Stomach smooth muscle (tissue), 2 donors: ENCODE results near the gene CLDN7.

Experiments used
- H3K27ac ChIP-seq: one replicate; pipeline ENCODE4 v1.7.0; 2013; ENCODE audit warnings: mild to moderate bottlenecking, low read length, inconsistent platforms
- H3K27me3 ChIP-seq, 2 donors: one replicate each; pipeline ENCODE4 v1.7.0; 2013; ENCODE audit warnings: low read length in 2 of 2; ENCODE audit not compliant: insufficient read depth in 2 of 2, control insufficient read depth in 1 of 2
- H3K36me3 ChIP-seq, 2 donors: one replicate each; pipeline ENCODE4 v1.7.0; 2013; ENCODE audit warnings: low read length in 2 of 2; ENCODE audit not compliant: control insufficient read depth in 2 of 2, insufficient read depth in 2 of 2
- H3K4me1 ChIP-seq: one replicate; pipeline ENCODE4 v1.7.0; 2013; ENCODE audit warnings: low read length; ENCODE audit not compliant: control insufficient read depth, insufficient read depth
- H3K4me3 ChIP-seq, 2 donors: one replicate each; pipeline ENCODE4 v1.7.0; 2013; ENCODE audit warnings: low read length in 2 of 2
- H3K9ac ChIP-seq, 2 donors: one replicate each; pipeline ENCODE4 v1.7.0; 2013; ENCODE audit warnings: low read length in 2 of 2, mild to moderate bottlenecking in 1 of 2
- H3K9me3 ChIP-seq, 2 donors: one replicate each; pipeline ENCODE4 v1.7.0; 2013; ENCODE audit warnings: low read length in 2 of 2; ENCODE audit not compliant: control insufficient read depth in 2 of 2
- donor health status: healthy.
- donor health status: Pancreatic carcinoma.

CLDN7 gene

DNA sequence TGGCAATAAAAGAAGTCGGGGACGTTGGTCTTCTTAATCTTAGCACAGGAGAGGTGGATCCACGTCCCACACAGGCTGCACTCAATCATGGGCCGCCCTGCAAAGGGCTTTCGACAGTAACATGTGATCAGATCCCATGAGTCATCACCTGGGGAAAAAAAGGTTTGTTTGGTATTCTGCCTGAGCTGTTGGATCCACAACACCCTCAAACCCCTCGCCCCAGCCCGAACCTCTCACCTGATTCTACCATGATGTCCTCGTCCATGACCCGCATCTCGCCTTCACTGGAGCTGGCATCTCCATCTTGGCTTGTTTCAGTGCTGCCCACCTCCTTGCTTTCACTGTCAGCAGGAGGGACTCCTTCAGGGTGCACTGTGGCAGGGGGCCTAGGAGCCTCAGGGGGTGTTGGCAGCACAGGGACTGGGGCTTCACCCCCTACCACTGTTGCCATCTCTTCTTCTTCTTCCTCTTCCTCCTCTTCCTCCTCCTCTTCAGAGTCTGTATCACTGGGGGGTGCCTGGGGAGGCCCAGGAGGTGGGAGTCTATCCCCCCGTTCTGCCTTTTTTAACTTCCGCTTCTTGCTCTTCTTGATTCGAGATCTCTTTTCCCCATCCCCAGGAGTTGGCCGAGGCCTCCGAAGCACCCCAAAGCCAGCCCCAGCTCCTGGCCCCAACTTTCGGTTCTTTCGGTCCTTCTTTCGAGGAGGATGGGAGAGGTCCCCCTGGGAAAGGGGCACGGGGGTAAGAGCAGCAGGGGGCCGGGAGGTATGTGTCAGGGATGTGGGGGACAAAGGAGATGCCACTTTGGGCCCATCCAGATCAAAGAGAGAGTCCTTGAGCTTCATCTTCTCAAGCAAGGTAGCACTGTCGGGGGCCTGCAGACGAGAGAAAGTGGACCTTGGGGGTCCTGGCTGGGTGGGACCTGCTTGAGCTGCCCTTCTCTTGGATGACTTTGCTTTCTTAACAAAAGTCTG, 26.3 kb downstream of the CLDN7 start:
- H3K4me3 ChIP-seq: no peak overlapping the region
- no peaks in the 10 kb centered on the region for H3K27me3 ChIP-seq
- H3K9me3 ChIP-seq: no peaks in the 10 kb centered on the region
- no peak overlapping the region for H3K9ac ChIP-seq
- H3K27ac ChIP-seq: no peak overlapping the region
- peaks cover 54% of the 10 kb centered on the region for H3K4me1 ChIP-seq
- H3K36me3 ChIP-seq: peaks cover 18 to 20% of the 10 kb centered on the region in 2 donors

- peaks cover 18 to 22% of the 10 kb centered on the region in 2 donors for H3K36me3 ChIP-seq
- peak within 1 kb of the TSS; percentile 84 to 91 for H3K9ac ChIP-seq
- no peaks in the 10 kb centered on the region for H3K27me3 ChIP-seq
- peaks cover 41% of the 10 kb centered on the region for H3K4me1 ChIP-seq
- H3K27ac ChIP-seq: peak within 1 kb of the TSS; percentile 81
- H3K9me3 ChIP-seq: no peaks in the 10 kb centered on the region
- peak within 1 kb of the TSS; percentile 87 to 92 for H3K4me3 ChIP-seq
Observed at GRCh38 chr17:7234083-7234951, 28.0 kb downstream of the CLDN7 start, which contains the start of gene DVL2. TSS of gene DVL2 (minus strand) at chr17:7234517. CDS start at chr17:7234262, 255 bp downstream.

DNA sequence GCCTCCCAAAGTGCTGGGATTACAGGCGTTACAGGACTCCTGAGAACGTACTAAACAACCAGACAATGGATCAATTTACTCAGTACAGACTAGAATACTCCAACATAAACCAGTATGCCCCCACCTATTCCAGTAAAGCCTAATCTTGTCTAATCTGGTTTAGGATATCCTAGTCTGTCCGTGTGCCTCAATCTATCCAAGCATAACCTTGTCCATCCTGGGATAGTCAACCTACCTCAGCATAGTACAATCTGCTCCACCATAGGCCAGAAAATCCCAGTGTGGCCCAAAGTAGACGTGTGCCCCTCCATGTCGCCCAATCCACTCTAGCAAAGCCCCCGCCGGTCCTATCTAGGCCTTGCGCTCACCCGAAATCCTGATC, 28.6 kb downstream of the CLDN7 start:
- Histone ChIP-seq H3K4me1 (peaks cover 41% of the 10 kb centered on the region), H3K27ac (peak overlapping the region; percentile 81), H3K27me3 (no peaks in the 10 kb centered on the region), H3K4me3 (peak overlapping the region; percentile 87 to 92), H3K36me3 (peaks cover 24 to 26% of the 10 kb centered on the region in 2 donors), H3K9me3 (no peaks in the 10 kb centered on the region), H3K9ac (peak overlapping the region; percentile 84 to 91)

DNA sequence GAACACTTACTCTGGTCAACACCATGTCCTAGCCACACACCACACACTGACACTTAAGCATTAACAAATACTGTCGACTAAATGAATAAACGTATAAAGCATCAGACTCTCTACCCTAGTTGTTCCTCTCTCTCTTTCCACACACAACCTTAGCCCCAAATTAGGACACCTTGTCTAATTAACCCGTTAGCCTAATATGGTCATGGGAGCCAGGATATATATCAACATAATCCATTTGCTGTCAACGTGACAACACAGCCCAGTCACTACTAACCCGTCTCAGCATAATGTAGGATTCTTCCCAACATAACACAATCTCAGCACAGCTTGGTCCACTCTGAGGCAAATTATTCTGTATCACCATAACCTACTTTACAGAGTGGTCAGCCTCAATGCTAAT, 30.2 kb downstream of the CLDN7 start:
- no peak overlapping the region for H3K27ac ChIP-seq
- peaks cover 37 to 38% of the 10 kb centered on the region in 2 donors for H3K36me3 ChIP-seq
- no peaks in the 10 kb centered on the region for H3K27me3 ChIP-seq
- no peak overlapping the region for H3K9ac ChIP-seq
- no peak overlapping the region for H3K4me3 ChIP-seq
- H3K4me1 ChIP-seq: peaks cover 36% of the 10 kb centered on the region
- no peaks in the 10 kb centered on the region for H3K9me3 ChIP-seq

- no peaks in the 10 kb centered on the region for H3K9me3 ChIP-seq
- H3K4me1 ChIP-seq: peaks cover 19% of the 10 kb centered on the region
- no peak overlapping the region for H3K27ac ChIP-seq
- no peaks in the 10 kb centered on the region for H3K27me3 ChIP-seq
- peaks cover 38 to 46% of the 10 kb centered on the region in 2 donors for H3K36me3 ChIP-seq
- H3K9ac ChIP-seq: no peak overlapping the region
- no peak overlapping the region for H3K4me3 ChIP-seq
Observed at GRCh38 chr17:7229504-7229903, 32.8 kb downstream of the CLDN7 start.

DNA sequence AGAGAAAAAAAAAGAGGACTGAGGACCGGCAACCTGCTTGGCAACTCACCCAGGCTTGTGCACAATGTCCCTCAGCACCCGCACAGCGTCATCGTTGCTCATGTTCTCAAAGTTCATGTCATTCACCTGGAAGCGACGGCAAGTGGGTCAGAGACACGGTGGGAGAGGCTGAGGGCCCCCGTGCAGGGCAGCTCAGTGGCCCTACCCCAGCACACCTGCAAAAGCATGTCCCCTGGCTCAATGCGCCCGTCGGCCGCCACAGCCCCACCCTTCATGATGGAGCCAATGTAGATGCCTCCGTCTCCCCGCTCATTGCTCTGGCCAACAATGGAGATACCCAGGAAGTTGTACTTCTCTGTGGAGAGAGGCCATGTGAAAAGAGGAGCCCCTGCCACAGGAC, 33.4 kb downstream of the CLDN7 start:
- no peaks in the 10 kb centered on the region for H3K27me3 ChIP-seq
- peaks cover 41 to 50% of the 10 kb centered on the region in 2 donors for H3K36me3 ChIP-seq
- no peaks in the 10 kb centered on the region for H3K9me3 ChIP-seq
- no peak overlapping the region for H3K27ac ChIP-seq
- peaks cover 19% of the 10 kb centered on the region for H3K4me1 ChIP-seq
- no peak overlapping the region for H3K4me3 ChIP-seq
- no peak overlapping the region for H3K9ac ChIP-seq

DNA sequence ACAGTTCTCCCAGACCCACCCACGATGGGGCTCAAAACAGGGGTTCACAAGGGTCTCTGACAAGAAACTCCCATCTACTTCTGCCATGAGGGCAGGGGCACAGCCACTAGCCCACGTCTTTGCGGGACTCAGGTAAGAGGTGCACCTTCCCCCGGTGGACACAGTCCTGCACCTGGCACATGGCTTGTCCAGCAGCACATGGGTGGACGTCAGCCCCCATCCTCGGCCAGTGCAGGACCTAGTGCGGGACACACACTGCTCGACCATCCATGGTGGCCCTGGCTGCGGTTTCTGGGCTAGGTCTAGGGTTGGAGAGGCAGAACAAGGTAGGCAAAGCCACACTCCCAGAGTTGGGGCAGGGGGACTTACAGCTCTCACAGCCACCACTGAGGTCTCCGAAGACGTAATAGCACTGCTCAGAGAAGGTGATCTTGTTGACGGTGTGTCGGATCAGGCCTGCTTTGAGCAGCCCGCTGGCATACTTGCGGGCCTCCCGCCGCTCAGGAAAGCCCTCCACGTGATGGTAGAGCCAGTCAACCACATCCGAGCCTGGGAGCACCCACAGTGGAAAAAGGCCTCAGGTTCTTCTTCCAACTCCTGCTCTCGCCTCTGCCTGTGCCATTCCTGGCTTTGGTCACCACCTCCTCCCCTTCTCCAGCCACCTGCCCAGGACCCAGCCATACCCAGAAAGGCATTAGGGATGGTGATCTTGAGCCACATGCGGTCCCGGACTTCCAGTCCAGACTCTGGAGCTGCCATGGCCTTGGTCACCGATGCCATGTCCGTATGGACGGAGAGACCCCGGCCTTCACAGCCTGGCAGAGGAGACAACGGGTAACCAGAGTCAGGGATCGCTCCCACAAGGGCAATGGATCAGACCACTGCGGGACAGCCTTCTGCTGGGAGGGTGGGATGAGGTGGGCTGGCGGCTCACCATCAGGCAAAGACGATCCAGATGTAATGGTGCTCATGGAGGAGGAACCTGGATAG, 35.3 kb downstream of the CLDN7 start:
- Histone ChIP-seq H3K36me3 (peaks cover 57 to 67% of the 10 kb centered on the region in 2 donors), H3K9ac (no peak overlapping the region), H3K27ac (no peak overlapping the region), H3K9me3 (no peaks in the 10 kb centered on the region), H3K4me3 (no peak overlapping the region), H3K27me3 (no peaks in the 10 kb centered on the region), H3K4me1 (peaks cover 10% of the 10 kb centered on the region)

DNA sequence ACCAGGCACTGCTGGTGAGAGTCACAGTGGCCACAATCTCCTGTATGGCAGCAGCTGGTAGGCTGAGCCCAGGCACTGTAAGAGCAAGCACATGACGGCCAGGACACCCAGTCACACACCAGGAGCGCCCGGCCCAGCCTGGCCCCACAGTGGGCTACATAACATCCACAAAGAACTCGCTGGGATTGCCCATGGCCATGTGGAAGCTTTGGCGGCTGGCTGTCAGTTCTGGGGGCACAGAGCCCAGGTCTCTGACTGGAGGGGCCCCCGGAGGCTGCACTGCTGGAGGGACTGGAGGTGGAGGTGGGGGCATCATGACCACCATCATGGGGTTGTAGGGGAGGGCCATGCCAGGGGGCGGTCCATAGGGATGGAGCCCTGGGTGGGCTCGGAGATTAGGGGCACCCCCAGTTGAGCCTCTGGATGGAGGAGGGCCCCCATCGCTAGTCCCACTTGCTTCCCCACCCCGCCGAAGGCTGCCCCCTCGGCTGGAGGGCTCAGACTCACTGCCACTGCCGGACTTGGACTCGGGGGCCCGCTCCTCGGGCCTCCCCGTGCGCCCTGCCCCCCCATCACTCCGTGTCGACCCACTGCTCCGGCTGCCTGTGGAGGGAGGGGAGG, 36.5 kb downstream of the CLDN7 start:
- Histone ChIP-seq H3K9ac (no peak overlapping the region), H3K27ac (peak overlapping the region; percentile 24), H3K4me1 (peaks cover 14% of the 10 kb centered on the region), H3K9me3 (no peaks in the 10 kb centered on the region), H3K27me3 (no peaks in the 10 kb centered on the region), H3K36me3 (peaks cover 60 to 67% of the 10 kb centered on the region in 2 donors), H3K4me3 (no peak overlapping the region)

- no peak overlapping the region for H3K4me3 ChIP-seq
- no peak overlapping the region for H3K27ac ChIP-seq
- H3K9ac ChIP-seq: no peak overlapping the region
- no peaks in the 10 kb centered on the region for H3K27me3 ChIP-seq
- no peaks in the 10 kb centered on the region for H3K9me3 ChIP-seq
- peaks cover 52 to 62% of the 10 kb centered on the region in 2 donors for H3K36me3 ChIP-seq
- peaks cover 23% of the 10 kb centered on the region for H3K4me1 ChIP-seq
Observed at GRCh38 chr17:7224661-7225111, 37.6 kb downstream of the CLDN7 start.
